Gastrocnemius medialis (tissue), 4 donors: ENCODE results near the gene SEC16A.

Source experiments
- POLR2A ChIP-seq, 2 donors: fragments of 450-650 bp; IDR thresholded peaks; one replicate each; pipeline ENCODE4 v1.6.1; 2017; ENCODE audit warnings: antibody characterized with exemption in 2 of 2, mild to moderate bottlenecking in 2 of 2, moderate library complexity in 2 of 2
- TF ChIP-seq, protein P1 (sequence below), 5 experiments: fragments of 450-650 bp in 3 of 5; fragments of 200-600 bp in 2 of 5; sonication (generic) in 2 of 5; IDR thresholded peaks in 4 of 5; conservative IDR thresholded peaks in 1 of 5; 1 replicate in 4 of 5; 2 replicates in 1 of 5; pipeline ENCODE4 v1.5.1; 2016 to 2019; ENCODE audit warnings: antibody characterized with exemption in 5 of 5, mild to moderate bottlenecking in 3 of 5, moderate library complexity in 3 of 5

GRCh38 chr9:136482046-136482792, 621 bp downstream of the SEC16A start:
- TF ChIP-seq POLR2A (IDR thresholded peaks at IDR 0.05) = no peak
- TF ChIP-seq, protein P1, sequence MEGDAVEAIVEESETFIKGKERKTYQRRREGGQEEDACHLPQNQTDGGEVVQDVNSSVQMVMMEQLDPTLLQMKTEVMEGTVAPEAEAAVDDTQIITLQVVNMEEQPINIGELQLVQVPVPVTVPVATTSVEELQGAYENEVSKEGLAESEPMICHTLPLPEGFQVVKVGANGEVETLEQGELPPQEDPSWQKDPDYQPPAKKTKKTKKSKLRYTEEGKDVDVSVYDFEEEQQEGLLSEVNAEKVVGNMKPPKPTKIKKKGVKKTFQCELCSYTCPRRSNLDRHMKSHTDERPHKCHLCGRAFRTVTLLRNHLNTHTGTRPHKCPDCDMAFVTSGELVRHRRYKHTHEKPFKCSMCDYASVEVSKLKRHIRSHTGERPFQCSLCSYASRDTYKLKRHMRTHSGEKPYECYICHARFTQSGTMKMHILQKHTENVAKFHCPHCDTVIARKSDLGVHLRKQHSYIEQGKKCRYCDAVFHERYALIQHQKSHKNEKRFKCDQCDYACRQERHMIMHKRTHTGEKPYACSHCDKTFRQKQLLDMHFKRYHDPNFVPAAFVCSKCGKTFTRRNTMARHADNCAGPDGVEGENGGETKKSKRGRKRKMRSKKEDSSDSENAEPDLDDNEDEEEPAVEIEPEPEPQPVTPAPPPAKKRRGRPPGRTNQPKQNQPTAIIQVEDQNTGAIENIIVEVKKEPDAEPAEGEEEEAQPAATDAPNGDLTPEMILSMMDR (IDR thresholded peaks at IDR 0.05 in 4 of 5, conservative IDR thresholded peaks at IDR 0.05 in 1 of 5) = no peak
